GM19395 (cell line): ENCODE measurements around the gene NYAP2.

ENCODE experiments used
- ATAC-seq: cut with Tn5 transposase; IDR thresholded peaks from one replicate; pipeline ENCODE4 v1.9.1; 2021; ENCODE audit warnings: mild to moderate bottlenecking, moderate library complexity; ENCODE audit not compliant: unreplicated experiment

NYAP2 gene

DNA sequence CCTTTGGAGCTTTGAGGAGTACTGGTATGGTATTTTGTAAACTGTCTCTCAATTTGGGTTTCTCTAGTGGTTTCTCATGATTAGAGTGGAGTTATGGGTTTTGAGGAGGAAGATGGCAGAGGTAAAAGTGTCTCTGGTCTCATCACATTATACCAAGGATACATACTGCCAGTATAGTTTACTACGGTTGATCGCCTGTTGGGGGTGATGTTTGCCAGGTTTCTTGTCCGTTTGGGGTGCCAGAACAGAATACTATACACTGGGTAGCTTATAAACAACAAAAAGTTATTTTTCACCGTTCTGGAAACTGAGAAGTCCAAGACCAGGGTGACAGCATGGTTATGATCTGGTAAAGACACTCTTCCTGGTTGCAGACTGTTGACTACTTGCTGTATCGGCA is 293.7 kb downstream of the NYAP2 start:
- ATAC-seq = no peak

DNA sequence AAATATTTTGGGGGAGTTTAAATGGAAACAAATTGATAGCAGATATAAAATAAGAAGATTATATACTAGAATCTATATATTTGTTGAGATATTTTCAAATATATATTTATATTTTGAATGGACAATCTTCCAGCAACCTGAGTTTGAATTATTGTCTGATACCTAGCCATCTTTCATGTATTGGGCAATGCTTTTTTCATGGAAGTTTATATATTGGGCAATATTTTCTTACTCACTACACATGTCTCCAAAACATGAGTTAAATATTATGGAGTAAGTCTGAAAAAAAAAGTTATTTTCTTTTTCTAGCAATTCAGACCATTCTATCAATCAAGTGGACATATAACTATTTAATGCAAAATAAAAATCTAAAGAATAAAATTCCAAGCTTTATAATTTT is 295.2 kb downstream of the NYAP2 start:
- no peak for ATAC-seq

DNA sequence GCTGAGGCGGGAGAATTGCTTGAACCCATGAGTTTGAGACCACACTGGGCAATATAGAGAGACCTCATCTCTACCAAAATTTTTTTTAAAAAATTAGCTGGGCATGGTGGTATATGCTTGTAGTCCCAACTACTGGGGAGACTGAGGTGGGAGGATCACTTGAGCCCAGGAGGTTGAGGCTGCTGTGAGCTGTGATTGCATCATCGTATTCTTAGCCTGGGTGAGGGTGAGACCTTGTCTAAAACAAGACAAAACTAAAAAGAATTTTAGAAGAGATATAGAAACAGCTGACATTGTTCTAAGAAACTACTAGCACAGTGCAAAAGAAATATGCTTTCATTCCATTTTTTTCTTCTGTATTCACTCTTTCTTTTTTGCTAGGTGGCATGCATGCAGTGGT is 298.4 kb downstream of the NYAP2 start:
- ATAC-seq = no peak
